ENCODE measurements around the gene PROB1.
"Not testable (repeated sequence)": the region's sequence is repeated elsewhere in the genome, so short reads cannot be mapped to it uniquely, and the experiment has no call there.

The PROB1 gene

GRCh38 chr5:139392324-139392677, 2.6 kb downstream of the PROB1 start:
- DNase-seq (ENCODE audit: low read depth, low spot score): no peak

- DNase-seq (ENCODE audit: low read depth, low spot score): peak; percentile 42
Measured at GRCh38 chr5:139391570-139392323, 3.2 kb downstream of the PROB1 start.

- DNase-seq (ENCODE audit: low read depth, low spot score): no peak
Measured at GRCh38 chr5:139390639-139391569, 4.0 kb downstream of the PROB1 start.

DNA sequence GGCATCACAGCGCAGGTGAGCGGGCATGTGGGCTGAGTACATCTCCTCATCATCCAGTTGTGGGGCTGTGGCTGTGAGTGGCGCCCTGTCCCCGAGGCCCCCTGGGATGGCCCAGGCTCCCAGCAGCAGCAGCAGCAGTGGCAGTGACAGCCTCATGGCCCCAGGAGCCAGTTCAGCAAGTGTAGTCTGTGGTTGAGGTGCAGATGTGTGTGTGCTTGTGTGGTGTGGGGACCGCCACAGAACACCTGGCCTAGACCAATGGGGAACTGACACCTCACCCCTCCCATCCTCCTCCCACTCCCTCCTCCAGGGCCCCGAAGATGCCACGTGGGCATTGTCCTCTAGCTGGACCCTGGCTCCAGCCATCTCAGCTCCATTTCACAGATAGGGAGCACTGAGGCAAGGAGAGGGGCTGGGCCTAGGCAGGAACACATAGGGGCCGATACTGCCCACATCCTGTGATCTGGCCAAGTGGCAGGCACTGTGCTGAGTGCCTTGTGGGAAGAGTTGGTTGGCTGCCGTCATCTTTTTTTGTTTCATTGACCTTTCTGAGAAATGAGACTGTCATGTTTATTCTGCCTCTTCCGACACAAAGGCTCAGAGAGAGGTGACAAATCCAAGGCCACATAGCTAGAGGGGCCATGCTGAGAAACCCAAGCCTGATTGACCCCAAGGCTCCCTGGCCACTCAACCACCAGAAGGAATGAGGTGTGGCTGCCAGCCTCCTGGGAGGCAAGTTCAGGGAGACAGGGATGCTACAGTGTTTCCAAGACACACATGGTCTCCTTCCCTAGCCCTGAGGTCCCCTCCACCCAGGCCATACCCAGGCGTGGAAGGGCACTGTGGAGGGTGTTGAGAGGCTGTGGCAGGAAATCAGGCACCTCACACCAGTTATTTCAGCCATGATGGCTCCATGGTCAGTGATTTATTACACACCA, 4.9 kb downstream of the PROB1 start, which contains the start of gene MZB1:
TSS of gene MZB1 (minus strand) at position 213 of the 938 bp plus-strand sequence. CDS start at position 156, 57 bp downstream.
- no peak for DNase-seq (ENCODE audit: low read depth, low spot score)

GRCh38 chr5:139388198-139388821, 6.6 kb downstream of the PROB1 start:
- DNase-seq (ENCODE audit: low read depth, low spot score): no peak

DNA sequence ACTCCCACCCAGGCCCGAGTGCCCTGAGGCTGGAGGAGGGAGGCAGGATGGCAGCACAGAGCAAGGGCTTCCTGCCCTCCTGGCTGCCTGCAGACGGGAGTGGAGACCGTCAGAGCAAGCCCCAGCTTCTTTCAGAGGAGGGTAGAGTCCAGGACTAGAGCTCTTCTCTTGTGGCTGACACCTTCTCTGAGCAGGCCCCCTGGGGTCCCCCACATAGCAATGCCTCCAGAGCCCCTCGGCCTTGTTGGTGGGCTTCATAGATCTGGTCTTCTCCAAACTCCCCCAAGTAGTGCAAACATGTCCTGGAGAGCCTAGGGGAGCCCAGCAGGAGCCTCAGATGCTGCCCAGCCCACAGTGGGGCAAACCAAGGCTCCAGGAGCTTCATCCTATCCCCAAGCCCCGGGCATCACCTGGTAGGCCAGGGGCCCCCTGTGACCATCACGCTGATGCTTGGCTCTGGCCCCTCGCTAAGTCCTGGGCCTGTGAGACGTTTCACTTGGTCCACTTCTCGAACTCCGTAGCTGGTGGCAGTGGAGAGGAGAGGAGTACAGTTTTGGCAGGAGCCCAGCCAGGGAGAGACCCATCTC, 7.2 kb downstream of the PROB1 start:
- DNase-seq (ENCODE audit: low read depth, low spot score): no peak

DNA sequence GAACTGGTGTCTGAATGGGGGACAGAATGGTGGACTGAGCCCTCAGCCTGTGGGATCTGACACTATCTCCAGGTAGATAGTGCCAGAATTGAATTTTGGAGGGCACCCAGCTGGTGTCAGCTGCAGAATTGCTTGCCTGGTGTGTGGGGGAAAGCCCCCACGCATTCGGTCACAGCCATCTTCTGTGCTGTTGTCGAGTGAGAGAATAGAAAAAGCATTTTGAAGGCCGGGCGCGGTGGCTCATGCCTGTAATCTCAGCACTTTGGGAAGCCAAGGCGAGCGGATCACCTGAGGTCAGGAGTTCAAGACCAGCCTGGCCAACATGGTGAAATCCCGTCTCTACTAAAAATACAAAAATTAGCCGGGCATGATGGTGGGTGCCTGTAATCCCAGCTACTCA, 7.9 kb downstream of the PROB1 start:
- not testable (repeated sequence) for DNase-seq (ENCODE audit: low read depth, low spot score)

DNA sequence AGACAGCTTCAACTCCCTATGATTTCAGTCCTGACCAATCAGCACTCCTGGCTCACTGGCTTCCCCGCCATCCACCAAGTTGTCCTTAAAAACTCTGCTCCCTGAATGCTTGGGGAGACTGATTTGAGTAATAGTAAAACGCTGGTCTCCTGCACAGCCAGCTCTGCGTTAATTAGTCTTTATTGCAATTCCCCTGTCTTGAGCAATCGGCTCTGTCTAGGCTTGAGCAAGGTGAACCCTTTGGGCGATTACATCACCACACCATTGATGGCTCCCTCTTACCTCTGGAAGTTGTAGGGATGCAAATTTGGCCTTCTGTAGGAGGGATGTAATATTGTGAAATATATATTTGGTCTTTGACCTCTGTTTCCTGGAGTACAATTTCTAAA, 8.9 kb downstream of the PROB1 start:
- DNase-seq (ENCODE audit: low read depth, low spot score): no peak

GRCh38 chr5:139385061-139386049, 9.5 kb downstream of the PROB1 start:
- no peak for DNase-seq (ENCODE audit: low read depth, low spot score)

DNA sequence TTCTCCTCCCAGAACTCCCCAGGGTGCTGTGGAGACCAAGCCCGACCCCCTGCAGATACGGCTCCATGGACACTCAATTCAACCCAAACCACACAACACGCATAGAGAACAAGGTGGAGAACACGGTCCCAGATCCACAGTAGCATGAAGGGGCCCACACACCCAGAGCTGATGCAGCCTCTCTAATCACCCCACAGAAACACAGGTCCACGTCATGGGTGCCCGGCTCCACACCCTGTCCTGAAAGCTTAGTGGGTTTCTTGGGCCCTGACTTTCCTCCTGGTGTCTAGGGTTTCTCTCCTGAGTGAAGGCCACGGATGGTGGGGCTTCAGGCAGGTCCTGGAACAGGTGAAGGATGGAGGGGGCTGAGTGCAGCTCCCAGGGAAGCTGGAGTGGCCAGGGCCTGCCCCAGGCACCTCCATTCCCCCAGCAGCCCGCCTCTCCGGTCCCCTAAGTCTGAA, 10.3 kb downstream of the PROB1 start:
- no peak for DNase-seq (ENCODE audit: low read depth, low spot score)

- no peak for DNase-seq (ENCODE audit: low read depth, low spot score)
Measured at GRCh38 chr5:139383993-139384590, 10.8 kb downstream of the PROB1 start.

GRCh38 chr5:139383275-139383992, 11.5 kb downstream of the PROB1 start, which contains the start of gene SLC23A1:
Gene SLC23A1, minus strand, starts transcription at chr5:139383297. Its CDS starts 44 bp downstream, at chr5:139383253.
- DNase-seq (ENCODE audit: low read depth, low spot score): no peak

DNA sequence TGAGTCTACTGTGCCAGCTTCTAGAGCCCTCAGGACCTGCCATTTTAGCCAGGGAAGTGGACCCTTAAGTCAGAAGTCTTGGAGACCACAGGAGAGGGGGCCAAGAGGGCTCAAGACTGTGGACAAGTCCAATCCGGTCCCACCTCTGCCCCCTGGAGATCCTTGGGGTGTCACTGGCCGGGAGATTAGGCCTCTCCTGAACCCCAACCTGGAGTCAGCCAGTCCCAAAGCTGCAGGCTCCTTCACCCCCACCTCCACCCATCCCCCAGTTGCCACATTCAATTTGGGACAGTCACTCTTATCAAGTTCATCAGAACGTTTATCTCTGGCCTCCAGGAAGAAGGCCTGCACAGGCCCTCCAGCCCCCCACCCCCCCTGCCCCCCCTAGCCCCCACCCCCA, 12.1 kb downstream of the PROB1 start:
- no peak for DNase-seq (ENCODE audit: low read depth, low spot score)

- no peak for DNase-seq (ENCODE audit: low read depth, low spot score)
Measured at GRCh38 chr5:139381837-139382761, 12.8 kb downstream of the PROB1 start.

DNA sequence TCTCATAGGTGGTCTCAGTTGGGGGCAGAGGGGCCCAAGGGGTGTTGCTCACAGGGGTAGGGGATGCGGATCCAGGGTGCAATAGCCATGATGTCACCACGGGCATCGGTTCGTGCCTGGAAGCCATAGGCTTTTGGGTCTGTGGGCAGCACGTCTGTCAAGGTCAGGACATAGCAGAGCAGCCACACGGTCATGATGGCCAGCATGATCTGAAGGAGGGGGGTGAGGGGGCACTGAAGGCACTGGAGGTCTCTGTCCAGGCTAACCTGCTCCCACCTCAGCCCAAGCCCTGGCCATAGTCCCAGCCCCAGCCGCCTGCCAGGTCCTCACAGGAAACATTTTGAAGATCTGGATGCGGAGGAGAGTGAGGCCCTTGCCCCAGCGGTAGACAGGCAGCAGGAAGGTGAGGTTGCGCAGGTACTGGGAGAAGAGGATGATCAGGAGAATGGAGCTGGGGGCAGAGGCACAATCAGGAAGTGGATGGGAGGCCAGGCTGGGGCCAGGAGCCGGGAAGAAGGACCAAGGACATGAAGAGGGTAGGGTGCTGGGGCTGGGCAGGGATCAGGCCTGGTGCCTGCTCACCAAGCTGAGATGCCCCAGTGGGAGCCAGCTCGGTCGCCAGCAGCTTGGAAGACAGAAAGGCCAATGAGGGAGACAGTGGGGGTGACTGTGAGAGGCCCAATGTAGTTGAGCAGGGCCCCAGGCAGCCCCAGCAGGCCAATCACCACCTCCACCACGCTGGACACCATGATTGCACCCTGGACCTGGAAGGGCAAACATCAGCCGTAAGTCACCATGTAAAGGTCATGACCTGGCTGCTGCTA, 15.1 kb downstream of the PROB1 start:
- DNase-seq (ENCODE audit: low read depth, low spot score): no peak

GRCh38 chr5:139378941-139379361, 16.0 kb downstream of the PROB1 start:
- no peak for DNase-seq (ENCODE audit: low read depth, low spot score)

Data from ELF-1 (cell line).